KMS-11 (cell line): ENCODE measurements around the gene EGFL8.
"Not testable (repeated sequence)": the region's sequence is repeated elsewhere in the genome, so short reads cannot be mapped to it uniquely, and the experiment has no call there.

Source experiments
- H2AFZ ChIP-seq: fragments of 200-600 bp; sonication (generic); 2 replicates; pipeline ENCODE4 v1.6.1; 2016; ENCODE audit warnings: antibody characterized with exemption, mixed run types, low read depth
- H3K27ac ChIP-seq: fragments of 200-600 bp; sonication (generic); 2 replicates; pipeline ENCODE4 v1.6.1; 2016; ENCODE audit warnings: mild to moderate bottlenecking, mixed run types
- H3K27me3 ChIP-seq: fragments of 200-600 bp; sonication (generic); 2 replicates; pipeline ENCODE4 v1.6.1; 2017; ENCODE audit warnings: mild to moderate bottlenecking, low read depth, mixed run types, moderate library complexity; ENCODE audit not compliant: insufficient read depth
- H3K36me3 ChIP-seq: fragments of 200-600 bp; sonication (generic); 2 replicates; pipeline ENCODE4 v1.6.1; 2017; ENCODE audit warnings: mild to moderate bottlenecking, mixed run types; ENCODE audit not compliant: insufficient read depth
- H3K4me1 ChIP-seq: fragments of 200-600 bp; sonication (generic); 2 replicates; pipeline ENCODE4 v1.6.1; 2016; ENCODE audit warnings: mild to moderate bottlenecking, low read depth, mixed run types; ENCODE audit not compliant: poor library complexity, severe bottlenecking
- H3K4me2 ChIP-seq: fragments of 200-600 bp; sonication (generic); 2 replicates; pipeline ENCODE4 v1.7.0; 2016; ENCODE audit warnings: mild to moderate bottlenecking, mixed run types
- H3K4me3 ChIP-seq: fragments of 200-600 bp; sonication (generic); IDR thresholded peaks from 2 replicates; pipeline ENCODE4 v1.6.1; 2017; ENCODE audit warnings: low read depth, low read length, mixed read lengths; ENCODE audit not compliant: insufficient read depth
- H3K79me2 ChIP-seq: fragments of 200-600 bp; sonication (generic); 2 replicates; pipeline ENCODE4 v1.6.1; 2016; ENCODE audit warnings: low read depth, mixed run types; ENCODE audit not compliant: insufficient read depth
- H3K9ac ChIP-seq: fragments of 200-600 bp; sonication (generic); 2 replicates; pipeline ENCODE4 v1.6.1; 2016; ENCODE audit warnings: mild to moderate bottlenecking, mixed run types
- H4K20me1 ChIP-seq: fragments of 200-600 bp; sonication (generic); 2 replicates; pipeline ENCODE4 v1.6.1; 2016; ENCODE audit warnings: mild to moderate bottlenecking, mixed run types; ENCODE audit not compliant: insufficient read depth
- CTCF ChIP-seq: fragments of 200-600 bp; sonication (generic); conservative IDR thresholded peaks from 2 replicates; pipeline ENCODE4 v1.6.1; 2017; ENCODE audit warnings: low read depth, mild to moderate bottlenecking, antibody characterized with exemption, low read length, moderate library complexity, mixed read lengths

The EGFL8 gene

DNA sequence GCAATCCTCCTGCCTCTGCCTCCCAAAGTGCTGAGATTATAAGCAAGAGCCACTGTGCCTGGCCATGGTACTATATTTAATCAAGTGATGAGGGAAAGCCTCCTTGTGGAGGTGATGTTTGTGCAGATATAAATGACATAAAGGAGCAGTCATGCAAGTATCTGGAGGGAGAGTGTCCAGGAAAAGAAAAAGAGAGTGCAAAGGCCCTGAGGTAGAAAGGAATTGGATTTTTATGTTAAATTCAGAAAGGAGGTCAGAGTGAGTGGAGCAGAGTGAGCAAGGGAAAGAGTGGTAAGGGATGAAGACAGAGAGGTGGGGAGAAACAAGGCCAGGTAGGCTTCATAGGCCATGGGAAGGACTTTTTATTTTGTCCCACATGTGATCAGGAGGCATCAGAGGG lies 26.9 kb upstream of the EGFL8 start:
- Histone ChIP-seq H3K4me1 (no peaks in the 10 kb centered on the region), H3K27me3 (no peaks in the 10 kb centered on the region), H3K36me3 (no peaks in the 10 kb centered on the region), H2AFZ (no peak overlapping the region), H3K79me2 (no peaks in the 10 kb centered on the region), H3K4me3 (no peak overlapping the region), H4K20me1 (no peaks in the 10 kb centered on the region), H3K4me2 (no peak overlapping the region), H3K9ac (no peak overlapping the region), H3K27ac (no peak overlapping the region)
- TF ChIP-seq CTCF = no peak

DNA sequence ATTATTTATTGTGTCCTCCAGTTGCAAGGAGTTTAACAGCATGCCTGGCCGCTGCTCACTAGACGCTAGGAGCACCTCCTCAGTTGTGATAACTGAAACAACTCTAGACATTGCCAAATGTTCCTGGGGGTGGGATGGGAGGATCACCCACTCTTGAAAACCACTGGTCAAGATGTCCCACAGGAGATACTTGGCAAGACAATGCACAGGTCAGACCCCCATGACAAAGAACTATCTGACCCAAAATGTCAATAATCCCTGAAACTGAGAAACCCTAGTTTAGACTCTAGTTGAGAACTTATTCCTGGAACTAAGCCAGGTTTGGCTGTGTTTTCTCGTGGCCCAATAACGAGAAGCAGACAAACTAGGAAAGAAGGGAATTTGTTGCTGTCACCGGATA lies 24.8 kb upstream of the EGFL8 start:
- H3K4me3 ChIP-seq = no peak overlapping the region
- H3K9ac ChIP-seq = no peak overlapping the region
- no peaks in the 10 kb centered on the region for H3K36me3 ChIP-seq
- H3K27me3 ChIP-seq = no peaks in the 10 kb centered on the region
- no peaks in the 10 kb centered on the region for H4K20me1 ChIP-seq
- no peaks in the 10 kb centered on the region for H3K4me1 ChIP-seq
- no peak overlapping the region for H3K27ac ChIP-seq
- no peak overlapping the region for H3K4me2 ChIP-seq
- no peak overlapping the region for H2AFZ ChIP-seq
- no peak for TF ChIP-seq CTCF
- H3K79me2 ChIP-seq = no peaks in the 10 kb centered on the region

GRCh38 chr6:32140420-32141046 lies 23.9 kb upstream of the EGFL8 start:
- no peak for TF ChIP-seq CTCF
- Histone ChIP-seq H3K36me3 (no peaks in the 10 kb centered on the region), H3K9ac (no peak overlapping the region), H3K27me3 (no peaks in the 10 kb centered on the region), H3K4me1 (no peaks in the 10 kb centered on the region), H3K79me2 (no peaks in the 10 kb centered on the region), H3K27ac (no peak overlapping the region), H3K4me3 (no peak overlapping the region), H3K4me2 (no peak overlapping the region), H4K20me1 (no peaks in the 10 kb centered on the region), H2AFZ (no peak overlapping the region)

GRCh38 chr6:32144238-32144637 lies 20.2 kb upstream of the EGFL8 start:
- not testable (repeated sequence) for H4K20me1 ChIP-seq, H3K4me1 ChIP-seq, H3K36me3 ChIP-seq, H3K27me3 ChIP-seq, H3K9ac ChIP-seq, H3K4me2 ChIP-seq, H3K27ac ChIP-seq, H2AFZ ChIP-seq, H3K79me2 ChIP-seq, H3K4me3 ChIP-seq

GRCh38 chr6:32146287-32146686 lies 18.1 kb upstream of the EGFL8 start:
- Histone ChIP-seq H4K20me1 (no peaks in the 10 kb centered on the region), H3K36me3 (no peaks in the 10 kb centered on the region), H3K4me3 (no peak overlapping the region), H3K9ac (no peak overlapping the region), H3K27me3 (no peaks in the 10 kb centered on the region), H2AFZ (no peak overlapping the region), H3K4me1 (no peaks in the 10 kb centered on the region), H3K27ac (no peak overlapping the region), H3K79me2 (no peaks in the 10 kb centered on the region), H3K4me2 (no peak overlapping the region)
- TF ChIP-seq CTCF = no peak
